Spleen (tissue), 11 donors: ENCODE measurements around the gene ST6GAL1. TPM values are rescaled to one million over a fixed set of nuclear protein-coding genes. Genes with fewer than 3 reads are reported as not detected.

ENCODE experiments used
- DNase-seq: peaks from one replicate; pipeline ENCODE4 v3.0.0-alpha.2; 2020
- H3K27ac ChIP-seq, 8 donors: fragments of 200-600 bp; sonication (generic) in 7 of 8; 1 replicate in 4 of 8; 2 replicates in 4 of 8; pipeline versions ENCODE4 v1.5.0 to v1.8.0; 2016 to 2021; ENCODE audit warnings: inconsistent platforms in 4 of 8, mild to moderate bottlenecking in 4 of 8, moderate library complexity in 1 of 8
- H3K27me3 ChIP-seq, 7 donors: fragments of 200-600 bp; sonication (generic) in 6 of 7; replicated peaks in 1 of 7; 1 replicate in 4 of 7; 2 replicates in 3 of 7; pipeline versions ENCODE4 v1.5.0 to v1.8.0; 2016 to 2021; ENCODE audit warnings: inconsistent platforms in 3 of 7, mild to moderate bottlenecking in 1 of 7
- H3K36me3 ChIP-seq, 6 donors: fragments of 200-600 bp; sonication (generic) in 5 of 6; 1 replicate in 4 of 6; 2 replicates in 2 of 6; pipeline versions ENCODE4 v1.5.0 to v1.8.0; 2016 to 2021; ENCODE audit warnings: inconsistent platforms in 2 of 6
- H3K4me1 ChIP-seq, 6 donors: fragments of 200-600 bp; sonication (generic) in 5 of 6; 1 replicate in 3 of 6; 2 replicates in 3 of 6; pipeline versions ENCODE4 v1.5.0 to v1.8.0; 2016 to 2021; ENCODE audit warnings: inconsistent platforms in 3 of 6
- H3K4me3 ChIP-seq, 8 donors: fragments of 200-600 bp; sonication (generic) in 7 of 8; 1 replicate in 4 of 8; 2 replicates in 4 of 8; pipeline versions ENCODE4 v1.5.0 to v1.8.0; 2016 to 2021; ENCODE audit warnings: inconsistent platforms in 4 of 8, mild to moderate bottlenecking in 4 of 8, moderate library complexity in 2 of 8
- H3K9me3 ChIP-seq, 8 donors: fragments of 200-600 bp; sonication (generic) in 7 of 8; 1 replicate in 4 of 8; 2 replicates in 4 of 8; pipeline versions ENCODE4 v1.5.0 to v1.8.0; 2016 to 2021; ENCODE audit warnings: inconsistent platforms in 4 of 8
- POLR2A ChIP-seq, 3 donors: fragments of 450-650 bp; IDR thresholded peaks; one replicate each; pipeline ENCODE4 v1.5.1; 2017; ENCODE audit warnings: antibody characterized with exemption in 3 of 3, mild to moderate bottlenecking in 1 of 3
- POLR2AphosphoS5 ChIP-seq, 3 donors: sonication (generic); formaldehyde crosslinking; IDR thresholded peaks; one replicate each; pipeline ENCODE4 v1.5.1; 2017; ENCODE audit warnings: antibody characterized with exemption in 3 of 3
- WGBS, 5 donors: extraction: QIAGEN DNeasy Blood & Tissue Kit in 3 of 5; methylation state at CpG; one replicate each; pipeline versions ENCODE4 v1.1.5 to v1.1.7; 2013 to 2018; 5-methylcytosine and 5-hydroxymethylcytosine counted together
- intact Hi-C: fragments of 100-400 bp; cut with DNase I; formaldehyde crosslinking; loops from one replicate; pipeline ENCODE4 v1.15.0; 2023; ENCODE audit warnings: low total_unique reads
- polyA plus RNA-seq, 3 donors: library from polyadenylated mRNA; stranded (reverse); fragments of 200-250 nt; gene quantifications; one replicate each; pipeline ENCODE4 v1.2.1, GENCODE V29; 2013
- total RNA-seq, 7 donors: library from RNA; depleted of rRNA in 3 of 7; stranded (reverse); fragments of >200 nt in 3 of 7; fragmentation: NEBNext Ultra II Directional in 4 of 7; extraction: Animal tissue kit (Norgen Biotek cat#: 25700) in 4 of 7; gene quantifications; one replicate each; pipeline versions ENCODE4 v1.1.0 to v1.2.1, GENCODE V29; 2016 to 2021
- TF ChIP-seq, protein P1 (sequence below), 11 experiments: fragments of 200-600 bp in 7 of 11; fragments of 450-650 bp in 4 of 11; sonication (generic) in 4 of 11; IDR thresholded peaks in 8 of 11; conservative IDR thresholded peaks in 3 of 11; 1 replicate in 7 of 11; 2 replicates in 4 of 11; pipeline versions ENCODE4 v1.4.0 to v1.8.0; 2016 to 2021; ENCODE audit warnings: antibody characterized with exemption in 11 of 11, inconsistent platforms in 4 of 11, mild to moderate bottlenecking in 1 of 11
- donor health status: healthy with polysubstance abuse.
- donor health status: DM: no; HTN: no; CAD: no; lungs with moderate emphysema.
- donor health status: DM: no; HTN: no; CAD: no.
- donor health status: Bipolar disorder and iron deficiency.
- donor health status: healthy.
- donor health status: DM: no; HTN: no; CAD: no.
- donor health status: DM: yes; HTN: yes; CAD: no.

ST6GAL1 gene
- total and polyA plus RNA-seq, 10 donors = 46.7 to 247 (median 187) TPM

GRCh38 chr3:186920796-186921195 is 9.5 kb upstream of the ST6GAL1 start:
- 87 to 100% (median 99%) methylated on average over 1 of the region's 1 CpG for WGBS, 5 donors
- Histone ChIP-seq H3K4me3 (no peak overlapping the region), H3K4me1 (peaks cover 0 to 22% (median 11%) of the 10 kb centered on the region in 6 donors), H3K27ac (no peak overlapping the region), H3K36me3 (no peaks in the 10 kb centered on the region), H3K9me3 (no peaks in the 10 kb centered on the region), H3K27me3 (no peaks in the 10 kb centered on the region)
- DNase-seq = no peak
- TF ChIP-seq POLR2A (IDR thresholded peaks at IDR 0.05) (no peak), POLR2AphosphoS5 (IDR thresholded peaks at IDR 0.05) (no peak)
- TF ChIP-seq, protein P1, sequence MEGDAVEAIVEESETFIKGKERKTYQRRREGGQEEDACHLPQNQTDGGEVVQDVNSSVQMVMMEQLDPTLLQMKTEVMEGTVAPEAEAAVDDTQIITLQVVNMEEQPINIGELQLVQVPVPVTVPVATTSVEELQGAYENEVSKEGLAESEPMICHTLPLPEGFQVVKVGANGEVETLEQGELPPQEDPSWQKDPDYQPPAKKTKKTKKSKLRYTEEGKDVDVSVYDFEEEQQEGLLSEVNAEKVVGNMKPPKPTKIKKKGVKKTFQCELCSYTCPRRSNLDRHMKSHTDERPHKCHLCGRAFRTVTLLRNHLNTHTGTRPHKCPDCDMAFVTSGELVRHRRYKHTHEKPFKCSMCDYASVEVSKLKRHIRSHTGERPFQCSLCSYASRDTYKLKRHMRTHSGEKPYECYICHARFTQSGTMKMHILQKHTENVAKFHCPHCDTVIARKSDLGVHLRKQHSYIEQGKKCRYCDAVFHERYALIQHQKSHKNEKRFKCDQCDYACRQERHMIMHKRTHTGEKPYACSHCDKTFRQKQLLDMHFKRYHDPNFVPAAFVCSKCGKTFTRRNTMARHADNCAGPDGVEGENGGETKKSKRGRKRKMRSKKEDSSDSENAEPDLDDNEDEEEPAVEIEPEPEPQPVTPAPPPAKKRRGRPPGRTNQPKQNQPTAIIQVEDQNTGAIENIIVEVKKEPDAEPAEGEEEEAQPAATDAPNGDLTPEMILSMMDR (IDR thresholded peaks at IDR 0.05 in 8 of 11, conservative IDR thresholded peaks at IDR 0.05 in 3 of 11) = no peak
- intact Hi-C loops = no loop called here

GRCh38 chr3:186921578-186921977 is 8.7 kb upstream of the ST6GAL1 start:
- intact Hi-C loops = no loop called here
- H3K27me3 ChIP-seq = no peaks in the 10 kb centered on the region
- H3K4me1 ChIP-seq = peaks cover 0 to 15% (median 3%) of the 10 kb centered on the region in 6 donors
- H3K4me3 ChIP-seq = no peak overlapping the region
- H3K27ac ChIP-seq = no peak overlapping the region
- no peaks in the 10 kb centered on the region for H3K9me3 ChIP-seq
- no peak for DNase-seq
- TF ChIP-seq POLR2A (IDR thresholded peaks at IDR 0.05) (no peak), POLR2AphosphoS5 (IDR thresholded peaks at IDR 0.05) (no peak)
- TF ChIP-seq, protein P1 (IDR thresholded peaks at IDR 0.05 in 8 of 11, conservative IDR thresholded peaks at IDR 0.05 in 3 of 11) = no peak
- no peaks in the 10 kb centered on the region for H3K36me3 ChIP-seq
- 85 to 93% (median 90%) methylated on average over 3 of the region's 3 CpGs for WGBS, 5 donors

DNA sequence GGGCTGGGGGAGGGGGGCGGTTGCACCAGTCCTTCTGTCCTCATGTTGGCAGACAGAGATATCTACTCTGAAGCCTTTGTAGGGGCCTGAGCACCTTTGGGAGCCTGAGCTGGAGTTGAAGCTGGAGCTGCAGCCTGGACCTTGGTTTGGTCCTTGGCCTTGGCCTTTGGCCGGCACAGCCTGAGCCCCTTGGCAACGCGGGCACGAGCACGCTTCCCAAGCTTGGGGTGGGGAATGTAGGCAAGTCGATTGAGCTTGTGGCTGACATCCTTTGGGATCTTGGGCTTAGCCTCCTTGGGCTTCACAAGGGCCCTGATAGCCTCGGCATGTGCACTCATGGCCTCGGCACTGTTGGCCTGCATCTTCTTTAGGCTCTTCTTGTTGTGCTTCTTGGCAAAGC is 8.1 kb upstream of the ST6GAL1 start:
- Histone ChIP-seq H3K27ac (no peak overlapping the region), H3K36me3 (no peaks in the 10 kb centered on the region), H3K4me1 (peaks cover 0 to 9% (median 0%) of the 10 kb centered on the region in 6 donors), H3K4me3 (no peak overlapping the region), H3K27me3 (no peaks in the 10 kb centered on the region), H3K9me3 (no peaks in the 10 kb centered on the region)
- WGBS, 5 donors = 88 to 100% (median 97%) methylated on average over 3 to 9 of the region's 9 CpGs
- intact Hi-C loops = no loop called here
- no peak for TF ChIP-seq POLR2A (IDR thresholded peaks at IDR 0.05)
- TF ChIP-seq, protein P1 (IDR thresholded peaks at IDR 0.05 in 8 of 11, conservative IDR thresholded peaks at IDR 0.05 in 3 of 11) = no peak
- TF ChIP-seq POLR2AphosphoS5 (IDR thresholded peaks at IDR 0.05) = no peak
- DNase-seq = no peak

DNA sequence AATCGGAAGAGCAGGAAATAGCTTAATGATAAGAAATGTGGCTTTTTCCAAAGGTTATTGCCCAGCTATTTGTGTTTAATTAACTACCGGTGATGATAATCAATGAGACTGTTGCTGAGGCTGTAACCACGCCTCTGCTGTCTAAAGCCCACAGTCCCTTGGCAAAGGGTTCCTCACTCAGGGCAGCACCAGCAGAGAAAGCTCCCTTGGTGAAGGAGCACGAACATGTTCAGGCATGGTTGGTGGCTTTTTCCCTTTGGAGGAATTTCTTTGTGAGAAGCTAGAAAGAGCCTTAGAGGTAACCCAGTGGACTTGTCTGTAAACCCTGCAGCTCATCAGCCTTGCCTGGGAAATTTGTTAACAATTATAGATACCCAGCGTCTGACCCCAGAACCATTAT is 7.5 kb upstream of the ST6GAL1 start:
- DNase-seq = no peak
- WGBS, 5 donors = 84 to 93% (median 86%) methylated on average over 5 of the region's 5 CpGs
- no peak overlapping the region for H3K4me3 ChIP-seq
- H3K36me3 ChIP-seq = no peaks in the 10 kb centered on the region
- TF ChIP-seq POLR2A (IDR thresholded peaks at IDR 0.05) = no peak
- no peak for TF ChIP-seq POLR2AphosphoS5 (IDR thresholded peaks at IDR 0.05)
- TF ChIP-seq, protein P1 (IDR thresholded peaks at IDR 0.05 in 8 of 11, conservative IDR thresholded peaks at IDR 0.05 in 3 of 11) = no peak
- intact Hi-C loops = no loop called here
- H3K27ac ChIP-seq = no peak overlapping the region
- peaks cover 0 to 4% (median 0%) of the 10 kb centered on the region in 6 donors for H3K4me1 ChIP-seq
- H3K27me3 ChIP-seq = no peaks in the 10 kb centered on the region
- no peaks in the 10 kb centered on the region for H3K9me3 ChIP-seq
